ENCODE results near the gene TMTC2.

The TMTC2 gene

GRCh38 chr12:83027021-83027723 lies 340.5 kb downstream of the TMTC2 start:
- no peak for DNase-seq

DNA sequence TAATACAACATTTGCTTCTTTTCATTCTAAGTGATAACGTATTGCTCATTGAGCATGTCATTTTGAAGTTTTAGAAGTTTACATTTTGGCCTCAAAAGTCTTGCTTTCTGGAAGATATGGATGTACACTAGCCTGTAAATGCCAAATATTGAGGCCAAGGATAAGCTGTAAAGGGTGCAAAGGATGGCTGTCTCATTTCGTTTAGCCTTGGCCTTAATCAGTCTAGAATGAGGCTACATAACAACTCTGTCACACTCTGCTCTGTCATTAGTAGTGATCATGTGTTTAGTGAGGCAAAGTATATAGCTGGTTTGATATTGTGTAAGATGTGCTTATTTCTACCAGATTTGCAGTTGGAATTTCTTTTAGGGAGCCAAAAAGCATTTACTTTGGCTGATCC lies 344.5 kb downstream of the TMTC2 start:
- DNase-seq = no peak

DNA sequence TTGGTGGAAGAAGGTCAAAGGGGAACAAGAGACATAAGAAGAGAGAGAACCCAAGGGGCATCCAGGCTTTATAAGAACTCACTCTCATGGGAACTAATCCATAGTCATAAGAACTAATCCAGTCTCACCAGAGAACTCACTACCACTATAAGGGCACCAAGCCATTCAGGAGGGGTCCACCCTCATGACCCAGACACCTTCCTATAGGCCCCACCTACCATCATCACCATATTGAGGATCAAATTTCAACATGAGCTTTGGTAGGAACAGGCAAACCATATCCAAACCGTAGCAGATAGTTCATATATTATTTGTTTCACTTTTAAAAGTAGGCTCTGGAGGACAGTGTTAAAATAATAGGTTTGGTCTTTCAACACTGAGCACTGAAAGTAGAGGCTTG lies 350.1 kb downstream of the TMTC2 start:
- DNase-seq = no peak

DNA sequence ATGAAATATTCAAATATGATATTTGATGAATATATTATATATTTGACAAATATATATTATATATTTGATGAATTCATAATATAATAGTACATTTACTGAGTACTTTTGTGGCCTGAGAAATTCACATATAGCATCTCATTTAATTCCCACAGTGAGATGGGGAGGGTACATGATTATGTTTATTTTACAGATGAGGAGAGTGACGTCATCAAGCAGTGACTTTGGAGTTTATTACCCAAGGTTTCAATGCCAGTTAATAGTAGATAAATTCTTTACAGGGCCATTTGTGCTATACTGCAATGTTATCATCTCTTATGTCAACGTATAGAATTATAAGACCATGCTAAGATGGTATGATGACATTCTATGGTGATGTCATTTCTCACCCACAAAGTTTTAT lies 352.7 kb downstream of the TMTC2 start:
- no peak for DNase-seq

DNA sequence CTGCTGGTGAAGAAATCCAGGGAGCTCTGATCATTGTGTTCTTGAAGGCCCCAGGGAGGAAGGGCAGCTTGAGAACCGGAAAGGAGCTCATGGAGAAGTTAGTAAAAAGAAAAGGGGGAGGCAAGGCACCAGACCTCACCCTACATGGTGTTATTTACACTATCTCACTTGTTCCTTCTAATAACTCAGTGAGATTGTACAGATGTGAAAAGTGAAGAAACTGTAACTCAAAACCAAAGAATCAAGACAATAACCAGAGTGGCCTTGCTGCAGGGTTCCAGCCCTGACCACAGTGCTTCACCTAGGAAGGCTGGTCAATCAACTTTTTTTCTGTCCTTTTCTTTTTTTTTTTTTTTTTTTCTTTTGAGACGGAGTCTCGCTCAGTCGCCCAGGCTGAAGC lies 353.6 kb downstream of the TMTC2 start:
- DNase-seq = no peak

DNA sequence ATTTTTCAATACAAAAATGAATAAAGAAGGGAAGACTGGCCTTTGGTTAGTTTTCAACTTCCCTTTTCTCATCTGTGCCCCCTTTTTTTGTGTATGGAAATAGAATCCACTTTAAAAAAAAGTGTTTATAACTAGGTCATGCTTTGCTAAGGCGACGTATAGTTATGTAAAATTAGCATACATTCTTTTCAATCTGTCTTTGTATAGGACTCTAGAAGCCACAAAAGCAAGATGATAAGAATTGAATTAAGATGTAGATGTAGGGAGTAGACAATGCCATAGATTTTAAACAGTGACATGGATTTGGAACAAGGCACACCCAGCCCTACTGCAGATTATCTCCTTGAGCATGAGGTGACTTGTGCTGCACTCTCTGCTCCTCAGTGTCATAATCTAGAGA lies 354.3 kb downstream of the TMTC2 start:
- no peak for DNase-seq

GRCh38 chr12:83042441-83043200 lies 355.9 kb downstream of the TMTC2 start:
- no peak for DNase-seq

GRCh38 chr12:83044736-83045135 lies 358.0 kb downstream of the TMTC2 start:
- DNase-seq = no peak

GRCh38 chr12:83046019-83046418 lies 359.3 kb downstream of the TMTC2 start:
- DNase-seq = no peak

GRCh38 chr12:83049306-83049705 lies 362.6 kb downstream of the TMTC2 start:
- no peak for DNase-seq

DNA sequence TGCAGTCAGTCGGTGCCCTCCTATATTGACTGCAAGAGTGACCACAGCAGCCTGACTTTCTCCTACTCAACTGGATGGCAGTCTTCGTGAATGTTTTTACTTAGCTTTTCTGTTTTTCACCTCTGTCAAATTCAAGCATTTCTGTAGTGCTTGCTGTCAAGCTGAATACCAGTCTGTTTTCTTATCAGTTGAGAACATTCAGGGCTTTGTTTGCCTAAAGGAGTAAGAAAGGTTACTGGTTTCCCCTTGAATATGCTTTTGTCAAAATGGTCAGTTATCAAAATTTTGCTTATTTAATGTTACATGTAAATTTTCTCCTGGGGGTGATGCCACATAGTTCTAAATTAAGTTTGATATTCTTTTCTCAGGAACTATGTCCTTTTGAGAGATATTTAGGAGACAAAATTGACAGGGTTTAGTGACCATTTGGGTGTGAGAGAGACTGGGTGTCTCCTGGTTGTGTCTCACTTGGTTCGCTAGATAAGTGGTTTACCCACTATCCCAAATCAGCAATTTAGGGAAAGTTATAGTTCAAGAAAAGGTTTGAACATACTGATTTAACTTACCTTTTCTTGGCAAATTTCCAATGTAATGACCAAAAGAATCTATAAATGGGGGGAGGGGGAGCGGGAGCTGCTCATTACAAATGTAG lies 366.3 kb downstream of the TMTC2 start:
- no peak for DNase-seq

DNA sequence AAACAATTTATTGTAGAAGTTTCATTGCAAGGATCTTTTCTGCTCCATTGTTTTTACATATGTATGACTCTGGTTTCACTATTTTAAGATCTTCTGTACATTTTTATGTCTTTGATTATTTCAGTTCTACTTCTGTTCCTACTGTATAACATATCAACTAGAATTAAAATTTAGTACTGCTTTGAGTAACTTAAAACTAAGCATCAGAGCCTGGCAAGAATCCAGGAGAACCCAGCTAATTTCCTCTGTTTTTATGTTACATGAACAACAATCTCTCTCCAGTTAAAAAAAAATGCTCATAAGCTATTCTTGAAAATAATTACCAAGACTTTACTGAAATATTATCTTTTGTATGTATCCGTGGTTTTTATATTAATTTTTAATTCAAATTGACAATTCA lies 370.7 kb downstream of the TMTC2 start:
- DNase-seq = no peak

DNA sequence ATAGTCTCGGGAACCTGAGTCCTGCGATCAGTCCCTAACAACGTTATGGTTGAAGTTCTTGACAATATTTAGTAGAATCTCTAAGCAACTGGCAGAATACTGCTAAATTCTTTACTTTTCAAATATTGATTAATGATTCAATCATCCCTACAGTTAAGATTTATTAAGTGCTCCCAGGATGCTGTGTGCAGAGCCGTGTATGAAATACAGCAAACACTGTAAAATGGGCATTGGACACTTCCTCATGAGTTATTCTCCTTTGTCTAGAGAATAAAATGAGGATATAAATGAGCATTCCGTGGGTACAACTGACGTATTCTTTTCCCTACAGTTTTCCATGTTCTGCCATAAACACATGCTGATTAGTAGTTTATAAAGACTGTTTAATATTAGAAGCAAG lies 372.4 kb downstream of the TMTC2 start:
- no peak for DNase-seq

GRCh38 chr12:83065562-83065961 lies 378.9 kb downstream of the TMTC2 start:
- DNase-seq = no peak

DNA sequence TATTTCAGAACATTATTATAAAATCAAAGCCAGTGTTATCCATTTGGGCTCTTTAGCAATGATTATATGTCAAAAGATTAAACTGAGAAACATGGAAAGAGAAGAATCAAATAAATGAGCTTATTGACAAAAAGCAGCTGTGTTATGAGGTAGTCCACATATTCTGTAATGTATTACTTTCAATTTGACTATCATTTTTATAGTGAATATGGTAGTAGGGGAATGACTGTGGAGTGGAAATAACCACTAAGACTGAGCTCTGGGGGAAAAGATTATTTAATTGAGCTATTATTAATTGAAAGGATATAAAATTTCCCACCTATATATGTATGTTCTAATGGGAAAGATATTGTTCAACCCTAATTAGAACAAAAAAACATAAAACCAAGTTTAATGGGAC lies 381.3 kb downstream of the TMTC2 start:
- no peak for DNase-seq

GRCh38 chr12:83074358-83074894 lies 387.7 kb downstream of the TMTC2 start:
- no peak for DNase-seq

GRCh38 chr12:83075471-83075870 lies 388.8 kb downstream of the TMTC2 start:
- no peak for DNase-seq

DNA sequence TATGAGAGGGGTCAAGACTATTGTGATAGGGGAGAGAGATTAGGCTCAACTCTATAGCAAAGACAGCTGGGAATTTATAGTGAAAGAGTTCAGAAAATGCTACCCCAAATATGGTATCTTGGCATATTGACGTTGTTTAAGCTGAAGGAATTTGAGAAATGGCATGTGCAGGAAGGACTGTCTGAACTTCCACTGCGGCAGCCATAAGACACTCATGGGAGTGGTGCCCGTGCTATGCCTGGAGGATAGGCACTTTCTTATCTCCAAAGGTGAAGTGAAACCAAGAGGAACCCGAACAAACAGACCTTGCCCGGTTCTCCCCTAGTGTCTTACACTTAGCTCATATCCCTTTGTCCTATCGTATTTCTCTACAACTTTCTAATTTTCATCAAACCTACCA lies 390.3 kb downstream of the TMTC2 start:
- DNase-seq = no peak

DNA sequence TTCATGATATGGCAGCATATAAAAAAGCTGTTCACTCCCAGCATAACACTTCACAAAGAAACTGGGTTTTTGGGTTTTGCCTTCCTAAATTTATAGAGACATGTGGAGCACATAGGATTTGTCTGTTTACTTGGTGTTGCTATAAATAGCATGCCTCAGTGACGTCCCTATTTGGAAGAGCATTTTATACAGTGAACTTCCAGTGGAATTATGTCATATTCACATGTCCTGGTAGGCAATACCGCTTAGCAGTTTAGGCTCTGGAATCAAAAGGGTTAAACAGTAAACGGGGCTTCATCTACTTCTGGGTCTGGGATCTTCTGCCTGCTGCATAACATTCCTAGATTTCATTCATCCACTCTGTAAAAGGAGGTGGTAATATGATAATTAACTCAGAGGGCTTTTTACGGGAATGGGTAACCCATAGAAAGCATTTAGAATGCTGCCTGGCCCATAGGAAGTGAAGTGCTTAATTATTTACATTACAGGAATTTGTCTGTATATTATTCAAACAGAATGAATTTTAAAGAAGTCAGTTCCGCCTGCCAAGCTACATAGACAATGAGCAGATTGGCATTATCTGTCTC lies 396.1 kb downstream of the TMTC2 start:
- DNase-seq = no peak

- no peak for DNase-seq
These were observed 396.9 kb downstream of the TMTC2 start for GRCh38 chr12:83083616-83084015.

DNA sequence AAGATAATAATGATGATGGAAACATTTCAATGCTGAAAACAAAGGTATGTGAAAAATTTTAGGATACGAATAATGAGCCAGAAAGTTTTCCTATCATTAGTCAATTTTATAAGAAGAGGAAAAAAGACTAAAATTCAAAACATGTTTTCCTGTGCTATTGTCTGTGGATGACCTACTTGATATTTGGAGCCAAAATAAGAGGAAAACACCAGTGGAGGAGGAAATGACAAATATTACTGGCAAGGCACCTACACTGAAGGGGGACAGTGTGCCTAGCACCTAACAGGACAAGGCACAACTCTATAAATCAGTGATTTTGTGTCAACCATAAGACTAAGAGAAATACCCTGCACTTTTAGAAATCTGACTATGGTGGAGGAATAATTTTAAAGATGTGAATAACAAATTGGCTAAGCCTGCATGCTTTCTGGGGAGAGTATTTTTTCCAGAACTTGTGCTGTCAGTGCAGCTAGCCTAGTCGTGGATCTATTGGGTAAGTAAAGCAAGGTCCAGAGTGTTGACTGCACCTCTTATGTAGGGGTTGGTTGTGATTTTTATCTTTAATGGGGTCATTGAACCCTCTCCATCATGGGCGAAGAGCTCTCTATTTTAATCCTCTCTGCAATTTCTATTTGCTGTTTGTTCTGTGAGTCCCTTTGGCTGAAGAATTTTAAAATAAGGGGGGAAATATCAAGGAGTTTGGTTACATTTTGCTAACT lies 398.0 kb downstream of the TMTC2 start:
- no peak for DNase-seq

DNA sequence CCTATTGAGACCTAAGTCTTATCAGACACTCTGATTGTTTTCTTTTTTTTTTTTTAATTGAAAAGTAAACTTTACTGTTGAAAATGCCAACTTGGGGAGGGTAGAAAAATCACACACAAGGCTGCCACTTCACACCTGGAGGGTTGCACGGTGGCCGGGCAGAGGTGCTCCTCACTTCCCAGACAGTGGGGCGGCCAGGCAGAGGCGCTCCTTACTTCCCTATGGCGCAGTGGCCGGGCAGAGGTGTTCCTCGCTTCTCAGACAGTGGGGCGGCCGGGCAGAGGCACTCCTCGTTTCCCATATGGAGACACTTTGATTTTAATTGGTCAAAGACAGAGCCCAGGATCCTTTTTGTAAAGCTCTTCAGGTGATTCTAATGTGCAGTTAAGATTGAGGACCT lies 399.3 kb downstream of the TMTC2 start:
- DNase-seq = no peak

DNA sequence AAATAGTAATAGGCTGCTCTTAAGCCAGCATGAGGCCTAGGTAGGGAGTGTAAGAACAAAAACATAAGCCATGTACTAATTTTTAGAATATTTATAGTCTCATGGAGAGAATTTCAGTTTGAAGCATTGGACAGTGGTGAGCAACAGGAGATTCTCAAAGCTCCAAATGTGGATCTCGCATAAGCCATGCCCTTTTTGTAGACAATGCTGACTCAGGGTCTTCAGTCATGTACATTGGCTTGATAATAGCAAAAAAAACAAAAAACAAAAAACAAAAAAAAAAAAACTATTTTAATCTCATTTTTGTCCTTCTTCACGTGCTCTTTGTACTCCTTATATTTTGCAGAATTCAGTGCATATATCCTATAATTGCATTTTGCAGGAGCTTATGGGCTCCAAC lies 402.9 kb downstream of the TMTC2 start:
- no peak for DNase-seq

Measured in NCI-H1417 treated with DMSO at 0.1 percent for 48 hours (cell line).